Inflammatory macrophage treated with lipopolysaccharide for 1 hour (primary cell): ENCODE results near the gene A3GALT2.
"Not testable (repeated sequence)": the region's sequence is repeated elsewhere in the genome, so short reads cannot be mapped to it uniquely, and the experiment has no call there.

ENCODE experiments used
- DNase-seq, 2 donors: peaks; one replicate each; pipeline ENCODE4 v3.0.0-alpha.2; 2020 to 2022

The A3GALT2 gene

DNA sequence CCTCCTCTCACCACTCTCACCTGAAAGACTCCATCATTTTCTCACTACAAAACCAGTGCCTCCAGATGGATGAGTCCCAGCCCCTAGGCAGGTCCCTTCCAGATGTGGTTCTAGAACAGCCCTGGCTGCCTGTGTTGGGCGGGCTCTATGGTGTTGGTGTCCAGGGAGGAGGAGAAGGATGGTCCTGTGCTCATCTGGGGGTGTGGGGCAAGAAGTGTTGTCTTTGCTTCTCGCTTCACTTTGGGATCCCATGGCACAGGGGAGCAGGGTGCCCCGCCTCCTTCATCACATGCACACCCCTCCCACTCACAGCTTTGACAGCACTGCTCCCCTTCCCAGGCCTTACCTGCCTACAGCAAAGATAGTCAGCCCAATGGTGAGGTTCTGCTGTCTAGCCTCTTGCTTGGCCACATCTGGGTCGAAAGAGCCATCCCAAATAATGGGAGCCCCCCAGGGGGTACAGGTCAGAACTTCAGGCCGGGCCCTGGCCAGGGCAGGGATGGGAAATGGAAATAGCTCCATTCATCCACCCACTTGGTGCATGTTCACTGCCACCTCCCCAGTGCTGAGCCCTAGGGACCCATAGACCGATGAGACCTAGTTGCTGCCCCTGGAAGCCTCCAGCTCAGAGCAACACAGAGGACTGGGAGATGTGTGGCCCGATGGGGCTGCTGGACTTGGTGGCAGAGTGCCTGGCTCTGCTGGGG is 9.0 kb downstream of the A3GALT2 start:
- no peak for DNase-seq

DNA sequence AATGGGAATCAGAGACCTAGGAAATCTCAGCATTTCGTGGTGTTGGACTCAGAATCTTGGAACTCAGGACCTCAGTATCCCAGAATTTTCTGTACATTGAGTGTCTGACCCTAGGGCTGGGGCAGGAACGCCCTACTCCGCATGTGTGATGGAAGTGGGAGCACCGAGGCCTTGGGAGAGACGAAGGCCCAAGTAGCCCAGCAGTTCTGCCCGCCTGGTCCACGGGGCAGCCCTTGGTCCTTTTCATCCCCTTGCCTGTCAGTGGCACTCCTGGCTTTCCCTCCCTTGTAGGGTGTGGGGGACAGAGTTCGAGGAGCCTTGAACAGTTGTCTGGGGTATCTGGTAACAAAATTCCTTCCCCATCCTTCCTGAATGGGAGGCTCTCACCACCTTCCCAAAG is 10.2 kb downstream of the A3GALT2 start:
- DNase-seq = no peak

DNA sequence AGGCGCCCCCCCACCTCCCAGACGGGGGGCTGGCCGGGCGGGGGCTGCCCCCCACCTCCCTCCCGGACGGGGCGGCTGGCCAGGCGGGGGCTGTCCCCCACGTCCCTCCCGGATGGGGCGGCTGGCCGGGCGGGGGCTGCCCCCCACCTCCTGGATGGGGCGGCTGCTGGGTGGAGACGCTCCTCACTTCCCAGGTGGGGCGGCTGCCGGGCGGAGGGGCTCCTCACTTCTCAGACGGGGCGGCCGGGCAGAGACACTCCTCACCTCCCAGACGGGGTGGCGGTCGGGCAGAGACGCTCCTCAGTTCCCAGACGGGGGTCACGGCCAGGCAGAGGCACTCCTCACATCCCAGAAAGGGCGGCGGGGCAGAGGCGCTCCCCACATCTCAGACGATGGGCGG is 11.5 kb downstream of the A3GALT2 start:
- DNase-seq = not testable (repeated sequence)

DNA sequence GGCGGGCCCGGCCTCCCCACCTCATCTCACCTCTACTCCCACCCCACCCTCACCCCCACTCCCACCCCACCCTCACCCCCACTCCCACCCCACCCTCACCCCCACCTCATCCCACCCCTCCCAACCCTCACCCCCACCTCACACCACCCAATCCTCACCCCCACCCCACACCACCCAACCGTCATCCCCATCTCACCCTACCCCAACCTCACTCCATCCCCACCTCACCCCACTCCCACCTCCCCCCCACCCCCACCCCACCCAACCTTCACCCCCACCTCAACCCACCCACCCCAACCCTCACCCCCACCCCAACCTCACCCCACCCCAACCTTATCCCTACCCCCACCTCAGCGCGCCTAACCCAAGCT is 13.4 kb downstream of the A3GALT2 start:
- DNase-seq = no peak

DNA sequence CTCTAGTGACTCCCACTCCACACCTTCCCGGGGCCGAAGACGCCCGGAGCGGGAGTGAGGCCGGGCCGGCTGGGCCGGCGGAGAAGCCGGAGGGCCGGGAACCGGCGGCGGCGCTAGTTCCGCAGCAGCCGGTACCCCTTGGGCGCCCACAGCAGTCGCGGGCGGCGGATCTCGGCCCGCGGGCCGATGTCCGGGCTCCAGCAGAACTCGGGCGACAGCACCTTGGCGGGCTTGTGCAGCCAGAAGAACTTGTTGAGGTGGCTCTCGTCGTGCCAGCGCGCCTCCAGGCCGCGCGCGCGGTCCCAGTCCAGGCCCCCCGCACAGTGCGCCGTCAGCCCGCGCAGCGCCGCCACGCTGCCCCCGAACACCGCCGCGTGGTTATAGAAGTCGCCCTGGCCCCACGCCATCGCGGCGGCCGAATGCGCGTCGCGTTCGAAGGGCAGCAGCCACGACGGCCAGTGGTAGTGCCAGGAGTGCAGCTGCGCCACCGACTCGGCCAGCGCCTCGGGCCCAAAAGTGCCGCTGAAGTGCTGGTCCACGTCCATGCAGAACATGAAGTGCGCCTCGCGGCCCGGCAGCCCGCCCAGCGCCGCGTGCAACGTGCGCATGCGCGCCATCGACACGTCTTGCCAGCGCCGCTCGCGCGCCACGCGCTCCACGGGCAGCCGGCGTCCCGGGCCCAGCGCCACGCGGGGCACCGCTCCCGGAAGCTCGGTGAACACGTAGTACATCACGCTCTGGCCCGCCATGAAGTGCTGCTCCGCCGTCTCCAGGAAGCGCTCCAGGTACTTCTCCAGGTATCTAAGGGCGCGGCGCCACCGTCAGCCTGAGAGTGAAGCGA is 14.0 kb downstream of the A3GALT2 start:
- DNase-seq = no peak

DNA sequence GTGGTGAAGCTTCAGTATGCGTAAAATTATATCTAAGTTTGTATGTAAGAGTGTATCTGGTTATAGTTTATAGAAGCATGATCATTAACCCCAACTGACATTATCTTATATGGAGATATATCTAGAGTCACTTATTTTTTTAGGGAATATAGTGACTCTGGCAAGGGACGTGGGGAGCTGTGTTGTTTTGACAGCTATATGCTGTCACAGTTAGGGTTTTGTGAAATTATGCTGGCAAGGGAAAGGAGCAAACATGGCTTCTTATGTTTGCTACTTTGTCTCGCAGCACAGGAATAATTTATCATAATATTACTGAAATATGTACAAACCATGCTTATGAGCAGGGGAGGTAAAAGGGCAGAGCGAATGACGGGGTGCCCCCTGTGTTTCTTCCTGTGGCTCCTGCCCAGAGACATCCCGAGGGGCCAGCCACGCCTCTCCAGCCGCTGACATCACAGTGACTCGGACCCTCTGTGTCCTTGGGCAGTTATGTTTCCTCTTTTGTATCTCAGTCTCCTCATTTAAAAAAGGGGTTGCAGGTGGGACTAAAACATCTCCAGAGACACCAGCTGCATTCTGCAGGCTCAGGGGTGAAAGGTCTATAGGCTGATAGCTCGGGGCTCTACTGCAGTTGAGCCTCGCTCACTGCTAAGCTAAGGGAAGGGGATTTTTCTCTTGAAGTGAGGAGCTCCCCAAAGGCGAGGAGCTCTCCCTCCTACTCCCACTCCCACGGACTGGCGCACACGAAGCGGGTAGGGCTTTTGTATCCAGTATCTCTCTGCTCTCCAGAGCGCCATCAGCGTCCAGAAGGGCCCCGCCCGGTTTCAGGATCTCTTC is 14.9 kb downstream of the A3GALT2 start:
- DNase-seq = peak in 1 of 2 donors; percentile 7

DNA sequence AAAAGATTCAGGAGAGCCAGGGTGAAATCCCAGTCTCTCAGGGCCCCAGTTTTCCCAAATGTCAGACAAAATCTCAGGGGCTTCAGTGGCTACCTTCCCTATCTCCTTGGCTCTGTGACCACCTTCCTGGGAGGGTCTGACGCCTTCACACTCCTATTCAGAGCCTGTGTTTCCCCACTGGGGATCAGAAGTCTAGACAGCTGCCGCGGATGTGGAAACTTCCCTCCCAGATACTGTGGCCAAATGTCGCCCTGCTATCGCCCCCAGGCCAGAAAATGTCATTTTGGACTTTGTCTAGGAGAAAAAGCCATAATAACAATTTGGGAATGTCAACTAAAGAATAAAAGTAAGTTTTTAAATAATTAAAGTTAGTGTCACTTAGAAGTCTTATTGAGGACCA is 15.9 kb downstream of the A3GALT2 start:
- no peak for DNase-seq

DNA sequence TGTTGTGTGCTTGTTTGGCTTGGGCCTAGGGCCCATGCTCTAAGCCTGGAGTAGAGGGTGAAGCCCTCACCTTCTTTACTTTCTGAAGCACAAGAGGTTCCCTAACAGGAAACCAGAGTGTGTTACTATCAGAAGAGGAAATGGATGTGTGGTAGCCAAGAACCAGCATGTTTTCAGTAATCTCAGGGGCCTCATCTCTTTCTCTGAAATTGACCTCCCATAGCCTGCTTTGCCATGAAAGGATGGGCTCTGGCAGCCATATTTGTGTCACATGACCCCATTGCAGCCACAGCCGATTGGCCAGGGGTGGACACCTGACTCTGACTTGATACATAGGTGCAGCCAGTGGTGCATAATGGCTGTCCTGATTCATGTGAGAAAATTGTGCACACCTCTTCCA is 18.6 kb downstream of the A3GALT2 start:
- DNase-seq = no peak

DNA sequence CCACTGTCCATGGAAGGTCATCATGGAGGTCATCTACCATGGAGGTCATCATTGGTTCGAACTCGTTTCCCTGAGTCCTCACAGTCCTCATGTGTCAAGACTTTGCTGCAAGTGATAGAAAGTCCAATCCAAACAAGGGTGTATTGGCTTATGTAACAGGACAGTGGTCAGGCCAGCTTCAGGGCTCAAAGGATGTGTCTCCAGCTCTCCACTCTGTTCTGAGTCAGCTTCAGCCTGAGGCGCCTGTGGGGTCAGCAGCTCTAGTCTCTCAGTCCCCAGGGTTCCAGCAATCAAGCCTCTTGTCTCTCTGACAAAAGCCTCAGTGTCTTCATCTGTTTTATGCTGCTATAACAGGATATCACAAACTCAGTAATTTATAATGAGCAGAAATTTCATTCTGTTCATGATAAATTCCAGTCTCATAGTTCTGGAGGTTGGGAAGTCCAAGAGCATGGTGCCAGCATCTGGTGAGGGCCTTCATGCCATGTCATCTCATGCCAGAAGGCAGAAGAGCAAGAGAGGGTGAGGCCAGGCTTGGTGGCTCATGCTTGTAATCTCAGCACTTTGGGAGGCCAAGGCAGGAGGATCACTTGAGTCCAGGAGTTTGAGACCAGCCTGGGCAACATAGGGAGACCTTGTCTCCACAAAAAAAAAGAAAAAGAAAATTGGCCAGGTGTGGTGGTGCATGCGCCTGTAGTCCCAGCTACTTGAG is 19.5 kb downstream of the A3GALT2 start:
- DNase-seq = no peak

DNA sequence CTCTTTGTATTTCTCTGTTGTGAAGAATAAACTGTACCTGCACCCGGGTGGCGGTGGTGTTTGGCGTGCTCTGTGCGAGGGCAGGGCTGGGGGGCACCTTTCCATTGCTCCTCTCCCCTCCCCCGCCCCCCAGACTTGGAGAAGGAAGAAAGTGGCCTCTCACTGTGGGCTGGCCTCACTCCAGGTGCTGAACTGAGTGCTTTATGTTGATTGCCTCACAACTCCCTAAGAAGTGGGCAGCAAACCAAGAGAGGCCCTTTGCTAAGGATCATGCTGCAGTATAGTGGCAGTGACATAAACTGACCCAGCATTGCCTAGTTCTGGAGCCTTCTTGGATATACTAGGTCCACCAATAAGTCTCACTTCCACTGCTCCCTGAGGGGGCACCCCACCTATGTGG is 20.2 kb downstream of the A3GALT2 start:
- DNase-seq = no peak

DNA sequence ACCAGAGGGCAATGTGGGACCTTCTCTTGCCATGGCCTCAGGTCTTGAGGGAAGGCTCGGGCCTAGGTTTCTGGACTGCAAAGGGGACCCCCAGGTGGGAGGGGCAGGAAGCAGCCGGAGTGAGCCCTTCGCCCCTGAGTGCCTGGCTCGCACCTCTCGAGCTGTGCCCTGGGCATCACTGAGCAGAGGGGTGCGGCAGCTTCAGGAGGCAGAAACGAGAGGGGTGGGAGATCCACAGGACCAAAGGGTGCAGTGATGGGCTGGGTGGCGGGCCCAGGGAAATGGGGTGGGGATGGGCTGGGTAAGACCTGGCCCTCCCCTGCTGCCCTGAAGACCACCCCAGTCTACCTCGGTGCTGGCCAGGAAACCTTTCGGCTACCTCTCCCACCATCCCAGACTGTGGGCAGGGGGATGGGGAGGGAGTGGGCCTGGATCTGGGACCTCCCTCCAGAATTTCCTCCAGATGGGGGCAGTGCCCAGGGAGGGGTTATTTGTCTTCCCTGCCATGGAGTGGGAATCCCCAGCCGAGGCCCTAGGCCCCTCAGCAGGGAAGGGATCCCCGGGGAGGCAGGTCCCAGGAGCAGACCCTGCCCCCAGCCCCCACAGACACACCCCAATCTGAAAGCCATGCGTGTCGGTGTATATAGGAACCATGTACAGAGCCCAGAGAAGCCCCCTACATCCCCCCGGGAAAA is 21.3 kb downstream of the A3GALT2 start:
- DNase-seq = no peak

DNA sequence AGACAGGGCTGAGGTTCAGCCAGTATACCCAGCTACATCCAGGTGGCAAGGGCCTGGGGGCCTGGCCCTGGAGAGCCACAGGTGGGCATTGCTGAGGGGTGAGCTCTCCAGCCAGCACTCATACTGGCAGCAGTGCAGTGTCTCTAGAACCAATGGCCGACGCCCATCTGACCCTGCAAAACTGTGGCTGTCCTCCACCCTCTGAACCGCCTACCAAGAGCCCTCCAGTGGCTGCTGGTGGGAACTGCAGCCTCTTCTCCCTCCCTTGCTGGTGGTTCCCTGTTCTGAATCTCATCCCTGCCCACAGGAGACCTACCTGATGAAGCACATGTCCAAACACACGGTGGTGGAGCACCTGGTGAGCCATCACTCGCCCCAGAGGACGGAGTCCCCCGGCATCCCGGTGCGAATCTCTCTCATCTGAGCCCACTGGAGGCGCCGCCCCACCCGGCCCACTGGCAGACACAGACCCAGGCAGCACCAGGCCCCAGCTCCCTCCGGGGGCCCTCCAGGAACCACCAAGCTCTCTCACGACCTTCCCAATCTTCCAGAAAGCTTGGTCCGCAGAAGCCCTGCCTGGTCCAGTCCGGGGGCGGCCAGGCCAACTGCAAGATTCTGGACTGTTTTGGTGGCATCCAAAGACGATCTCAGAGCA is 22.1 kb downstream of the A3GALT2 start:
- DNase-seq = peak; percentile 40 to 86

DNA sequence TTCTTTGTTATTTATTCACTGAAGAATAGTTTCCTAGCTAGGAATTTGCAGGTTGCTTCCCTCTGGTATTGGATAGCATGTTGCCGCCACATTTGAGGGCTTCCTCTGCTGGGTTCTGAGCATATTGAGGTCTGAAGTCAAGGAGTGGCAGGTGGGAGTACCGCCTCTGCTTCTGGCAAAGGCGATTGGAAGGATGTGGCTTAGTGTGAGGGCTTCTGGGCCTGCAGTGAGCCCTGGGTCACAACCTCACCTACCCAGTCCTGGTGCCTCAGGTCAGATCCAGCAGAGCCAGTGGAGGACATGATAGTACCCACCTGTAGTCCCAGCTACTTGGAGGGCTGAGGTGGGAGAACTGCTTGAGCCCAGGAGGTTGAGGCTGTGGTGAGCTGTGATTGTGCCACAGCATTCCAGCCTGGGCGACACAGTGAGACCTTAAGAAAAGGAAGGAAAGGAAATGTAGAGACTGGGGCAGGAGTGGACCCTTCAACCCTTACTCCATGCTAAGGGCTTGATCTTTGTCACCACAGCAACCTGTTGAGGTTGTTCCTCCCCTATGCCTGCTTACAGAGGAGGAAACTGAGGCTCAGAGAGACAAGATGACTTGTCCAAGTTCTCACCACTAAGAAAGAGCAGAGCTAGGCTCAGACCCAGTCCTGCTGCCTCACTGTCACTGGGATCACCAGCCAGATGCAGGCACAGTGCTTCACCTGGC is 22.8 kb downstream of the A3GALT2 start:
- DNase-seq = no peak

DNA sequence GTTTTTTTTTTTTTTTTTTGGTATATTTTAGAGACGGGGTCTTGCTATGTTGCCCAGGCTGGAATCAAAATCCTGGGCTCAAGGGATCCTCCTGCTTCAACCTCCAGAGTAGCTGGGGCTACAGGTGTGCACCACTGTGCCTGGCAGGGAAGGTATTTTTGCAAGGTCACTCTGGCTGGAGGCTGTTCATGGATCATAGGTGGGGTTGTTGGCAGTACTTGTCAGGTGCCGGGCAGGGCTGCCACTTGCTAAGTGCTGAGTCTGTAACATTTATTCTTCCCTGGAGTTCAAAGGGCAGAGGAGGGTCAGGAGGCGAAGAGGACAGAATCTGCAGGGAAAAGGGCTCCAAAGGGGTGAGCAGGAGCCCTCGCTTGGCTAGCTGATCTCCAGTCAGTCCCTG is 24.1 kb downstream of the A3GALT2 start:
- no peak for DNase-seq

DNA sequence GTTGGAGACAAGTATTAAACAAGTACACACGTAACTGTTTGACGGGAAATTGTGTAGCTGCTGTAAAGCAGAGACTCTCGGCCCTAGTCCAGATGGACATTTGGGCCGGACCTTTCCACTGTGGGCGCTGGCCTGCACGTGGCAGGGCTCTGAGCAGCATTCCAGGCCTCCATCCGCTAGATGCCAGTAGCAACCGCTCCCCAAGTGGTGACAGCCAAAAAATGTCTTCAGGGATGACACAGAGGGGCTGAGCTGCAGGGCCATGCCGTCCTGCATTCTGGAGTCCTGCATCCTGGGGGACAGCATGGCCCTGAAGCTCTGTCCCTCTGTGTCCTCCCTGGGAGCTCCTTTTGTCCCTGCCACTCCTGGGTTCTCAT is 24.8 kb downstream of the A3GALT2 start:
- DNase-seq = no peak

DNA sequence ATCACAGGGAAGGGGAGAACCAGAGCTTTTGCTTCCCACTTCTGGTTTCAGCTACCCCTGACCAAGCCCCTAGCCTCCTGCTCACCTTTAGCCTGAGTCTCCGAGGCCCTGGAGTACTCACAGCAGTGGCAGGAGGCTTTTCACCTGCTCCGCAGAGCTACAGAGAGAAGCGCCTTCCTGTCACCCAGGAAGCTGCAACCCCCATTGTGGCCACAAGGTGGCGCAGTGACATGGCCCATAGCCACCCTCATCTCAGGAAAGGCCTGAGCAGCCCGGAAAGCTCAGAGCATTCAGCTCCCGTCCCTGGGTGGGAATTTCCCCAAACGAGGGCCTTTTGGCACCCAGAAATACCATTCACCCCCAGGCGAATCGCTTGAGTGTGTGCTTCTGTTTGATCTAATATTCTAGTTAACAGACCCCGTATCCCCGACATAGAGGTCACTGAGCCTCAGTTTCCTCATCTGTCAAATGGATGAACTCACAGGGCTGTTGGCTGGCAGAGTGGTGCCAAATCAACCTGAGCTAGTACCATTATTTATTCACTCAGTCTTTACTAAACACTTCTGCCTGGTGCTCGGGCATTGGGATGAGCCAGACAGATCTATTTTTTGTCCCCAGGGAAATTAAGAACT is 25.3 kb downstream of the A3GALT2 start:
- peak; percentile 64 to 97 for DNase-seq

DNA sequence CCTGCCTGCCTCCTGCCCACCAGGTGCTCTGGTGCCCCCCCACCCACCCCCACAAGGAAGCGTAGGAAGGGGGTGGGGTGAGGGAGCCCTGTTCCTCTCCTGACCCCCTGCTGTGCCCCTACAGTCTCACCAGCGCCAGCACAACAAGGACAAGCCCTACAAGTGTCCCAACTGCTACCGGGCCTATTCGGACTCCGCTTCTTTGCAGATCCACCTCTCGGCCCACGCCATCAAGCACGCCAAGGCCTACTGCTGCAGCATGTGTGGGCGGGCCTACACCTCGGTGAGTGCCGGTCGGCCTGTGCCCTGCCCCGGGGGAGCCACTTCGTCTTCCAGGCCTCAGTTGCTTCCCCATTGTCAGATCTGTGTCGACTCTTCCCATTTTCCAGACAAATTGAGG is 25.9 kb downstream of the A3GALT2 start:
- DNase-seq = no peak

DNA sequence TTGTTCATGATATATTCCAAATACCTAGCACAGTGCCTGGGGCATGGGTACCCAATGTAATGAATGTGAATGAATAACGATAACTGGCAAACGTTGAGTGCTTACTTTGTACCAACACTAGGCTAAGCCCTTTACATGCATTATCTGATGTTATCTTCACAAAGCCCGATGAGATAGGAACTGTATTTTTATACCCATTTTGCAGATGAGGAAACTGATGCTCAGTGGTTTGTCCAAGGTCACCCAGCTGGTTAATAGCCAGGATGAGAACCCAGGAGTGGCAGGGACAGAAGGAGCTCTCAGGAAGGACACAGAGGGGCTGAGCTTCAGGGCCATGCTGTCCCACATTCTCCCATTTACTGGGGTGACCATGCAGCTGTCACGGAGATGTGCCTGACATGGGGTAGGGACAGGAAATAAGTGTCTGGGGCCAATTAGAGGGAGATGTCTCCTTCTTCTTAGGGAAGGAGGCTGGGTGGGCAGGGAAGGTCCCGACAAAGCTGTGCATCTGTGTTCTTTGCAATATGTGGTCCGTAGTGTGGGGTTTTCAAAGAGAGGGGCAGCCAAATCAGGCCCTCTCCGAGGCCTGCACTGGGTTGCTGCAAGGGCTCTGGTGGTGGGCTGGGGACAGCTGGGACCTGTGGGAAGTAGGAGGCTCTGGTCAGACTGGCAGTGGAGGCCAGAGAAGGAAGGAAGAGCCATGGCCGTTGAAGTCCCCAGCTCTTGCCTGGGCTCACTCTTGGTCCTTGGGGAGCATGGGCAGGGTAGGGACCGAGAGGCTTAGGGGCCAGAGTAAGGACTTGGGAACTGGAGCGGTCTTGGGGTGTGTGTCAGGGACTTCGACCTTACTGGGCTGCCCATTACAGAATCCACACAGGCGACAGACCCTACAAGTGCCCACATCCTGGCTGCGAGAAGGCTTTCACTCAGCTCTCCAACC is 26.6 kb downstream of the A3GALT2 start:
- DNase-seq = no peak

DNA sequence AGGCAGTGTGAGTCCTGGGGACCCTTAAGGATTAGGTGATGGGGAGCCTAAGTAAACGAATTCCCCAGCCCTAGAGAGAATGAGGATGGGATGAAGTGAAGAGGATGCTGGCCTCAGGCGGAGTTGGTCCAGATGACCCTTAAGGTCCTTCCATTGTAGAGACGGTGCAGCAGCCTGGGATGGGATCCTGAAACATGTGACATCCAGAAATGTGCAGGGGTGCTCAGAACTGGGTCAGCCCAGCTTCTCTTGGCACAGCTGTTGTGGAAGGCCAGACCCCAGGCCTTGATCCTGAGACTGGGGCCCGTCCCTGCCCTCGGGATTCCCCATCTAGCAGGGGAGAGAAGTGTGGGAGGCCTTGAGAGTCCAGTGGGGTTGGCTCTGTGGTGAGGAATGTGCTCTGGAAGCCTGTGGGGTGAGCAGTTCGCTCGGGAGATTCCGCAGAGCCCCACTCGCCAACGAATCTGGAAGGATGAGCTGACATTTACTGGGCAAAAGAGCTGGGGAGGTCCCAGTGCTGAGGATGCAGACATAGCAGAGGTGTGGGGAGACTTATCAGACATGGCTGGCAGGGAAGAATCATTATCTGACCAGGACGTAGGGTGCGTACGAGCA is 28.1 kb downstream of the A3GALT2 start:
- no peak for DNase-seq
